ENCODE measurements around the gene VENTX. TPM values are rescaled to one million over a fixed set of nuclear protein-coding genes. Genes with fewer than 3 reads are reported as not detected.

Gene VENTX
- total and polyA plus RNA-seq, 10 of the 15 experiments (the other 5 are each of a cell fraction or from before 2014, with no cell fraction given): 0.05 TPM; not detected in 9

DNA sequence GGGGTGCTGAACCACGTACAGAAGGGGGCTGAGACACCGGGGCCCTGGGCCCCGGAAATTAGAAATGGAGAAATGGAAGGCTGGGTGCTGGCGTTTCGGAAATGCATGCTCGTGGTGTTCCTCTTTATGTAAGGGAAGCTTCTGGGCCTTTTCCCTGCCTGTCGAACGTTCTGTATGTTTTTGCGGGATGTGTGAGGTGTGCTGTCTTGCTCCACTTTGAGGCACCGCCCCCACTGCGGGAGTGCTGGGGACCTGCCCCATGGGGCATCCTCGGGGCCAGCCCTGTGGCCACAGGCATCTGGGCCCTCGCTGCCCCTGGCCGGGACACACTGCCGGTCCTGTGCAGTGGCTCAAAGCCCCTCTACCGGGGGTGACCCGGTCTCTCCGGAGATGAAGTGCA lies 1.7 kb upstream of the VENTX start:
- H3K36me3 ChIP-seq (ENCODE audit: control insufficient read depth in 2 of 2, insufficient read depth in 2 of 2, low read length in 1 of 2): no peaks in the 10 kb centered on the region
- ChIA-PET SMC1A (ENCODE audit: uncharacterized antibody, unreplicated experiment) (no interaction called here), POLR2A (no interaction called here), RAD21 (ENCODE audit: unreplicated experiment) (no interaction called here), CTCF (no interaction called here)
- ATAC-seq (no peak), DNase-seq (ENCODE audit: low read depth, low spot score) (no peak), FAIRE-seq (no peak)
- no peak overlapping the region for H3K9ac ChIP-seq (ENCODE audit: control insufficient read depth, insufficient read depth, low read length)
- no TSS peak for BruUV-seq (replicated peaks)
- H3K4me3 ChIP-seq: no peak overlapping the region
- H3K27me3 ChIP-seq (replicated peaks in 1 of 2; ENCODE audit: control insufficient read depth in 2 of 2, insufficient read depth in 2 of 2, low read length in 1 of 2): no peaks in the 10 kb centered on the region; a peak in 3 of 4 replicates
- H3K27ac ChIP-seq (ENCODE audit: control insufficient read depth, insufficient read depth): no peak overlapping the region
- no peaks in the 10 kb centered on the region for H4K20me1 ChIP-seq (ENCODE audit: control insufficient read depth, insufficient read depth)
- 4% methylated on average over 15 of the region's 18 CpGs for WGBS (ENCODE audit: insufficient coverage, insufficient replicate concordance, low lambda C conversion rate, missing lambda C conversion rate)
- H3K4me2 ChIP-seq (ENCODE audit: control insufficient read depth, insufficient read depth): no peak overlapping the region
- no peak overlapping the region for H2AFZ ChIP-seq (ENCODE audit: control insufficient read depth, low read depth, low read length)
- TF ChIP-seq HDAC2 (IDR thresholded peaks at IDR 0.05) (no peak), RELA (IDR thresholded peaks at IDR 0.05; ENCODE audit: borderline replicate concordance, partially characterized antibody) (no peak), ZNF274 (IDR thresholded peaks at IDR 0.05; ENCODE audit: insufficient read depth, insufficient read length) (no peak), NRF1 (conservative IDR thresholded peaks at IDR 0.05; ENCODE audit: low read depth, low read length) (no peak), NFYB (IDR thresholded peaks at IDR 0.05; ENCODE audit: insufficient read depth, low read depth, low read length) (no peak), NFXL1 (IDR thresholded peaks at IDR 0.05; ENCODE audit: borderline replicate concordance) (no peak), RCOR1 (conservative IDR thresholded peaks at IDR 0.05; ENCODE audit: low read depth, low read length) (no peak), RUNX3 (IDR thresholded peaks at IDR 0.05; ENCODE audit: low read length) (no peak), ZBED1 (IDR thresholded peaks at IDR 0.05; ENCODE audit: borderline replicate concordance) (no peak), ZNF24 (IDR thresholded peaks at IDR 0.05) (no peak), SMC3 (IDR thresholded peaks at IDR 0.05; ENCODE audit: borderline replicate concordance, low read length) (no peak), ZSCAN29 (IDR thresholded peaks at IDR 0.05) (no peak), PML (IDR thresholded peaks at IDR 0.05; ENCODE audit: low read length) (no peak), TCF3 (IDR thresholded peaks at IDR 0.05; ENCODE audit: borderline replicate concordance, insufficient read depth, low read depth, low read length) (no peak), SP1 (IDR thresholded peaks at IDR 0.05; ENCODE audit: low read depth, low read length) (no peak), SPI1 (IDR thresholded peaks at IDR 0.05; ENCODE audit: borderline replicate concordance, insufficient read depth, low read depth, low read length) (no peak), SIN3A (IDR thresholded peaks at IDR 0.05; ENCODE audit: low read depth, low read length) (no peak)
- TF ChIP-seq, protein P1, sequence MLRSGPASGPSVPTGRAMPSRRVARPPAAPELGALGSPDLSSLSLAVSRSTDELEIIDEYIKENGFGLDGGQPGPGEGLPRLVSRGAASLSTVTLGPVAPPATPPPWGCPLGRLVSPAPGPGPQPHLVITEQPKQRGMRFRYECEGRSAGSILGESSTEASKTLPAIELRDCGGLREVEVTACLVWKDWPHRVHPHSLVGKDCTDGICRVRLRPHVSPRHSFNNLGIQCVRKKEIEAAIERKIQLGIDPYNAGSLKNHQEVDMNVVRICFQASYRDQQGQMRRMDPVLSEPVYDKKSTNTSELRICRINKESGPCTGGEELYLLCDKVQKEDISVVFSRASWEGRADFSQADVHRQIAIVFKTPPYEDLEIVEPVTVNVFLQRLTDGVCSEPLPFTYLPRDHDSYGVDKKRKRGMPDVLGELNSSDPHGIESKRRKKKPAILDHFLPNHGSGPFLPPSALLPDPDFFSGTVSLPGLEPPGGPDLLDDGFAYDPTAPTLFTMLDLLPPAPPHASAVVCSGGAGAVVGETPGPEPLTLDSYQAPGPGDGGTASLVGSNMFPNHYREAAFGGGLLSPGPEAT (IDR thresholded peaks at IDR 0.05; ENCODE audit: low read depth): no peak
- TF ChIP-seq, protein P2, sequence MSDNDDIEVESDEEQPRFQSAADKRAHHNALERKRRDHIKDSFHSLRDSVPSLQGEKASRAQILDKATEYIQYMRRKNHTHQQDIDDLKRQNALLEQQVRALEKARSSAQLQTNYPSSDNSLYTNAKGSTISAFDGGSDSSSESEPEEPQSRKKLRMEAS (IDR thresholded peaks at IDR 0.05; ENCODE audit: low read depth, low read length): no peak
- H3K4me1 ChIP-seq (ENCODE audit: control insufficient read depth, insufficient read depth, low read length): peaks cover under 1% of the 10 kb centered on the region
- H3K79me2 ChIP-seq (ENCODE audit: control insufficient read depth, insufficient read depth, low read length): no peaks in the 10 kb centered on the region
- in situ Hi-C loops (cut with MboI) (no loop called here), intact Hi-C loops (cut with micrococcal nuclease; ENCODE audit: unreplicated experiment) (no loop called here)
- no peaks in the 10 kb centered on the region for H3K9me3 ChIP-seq (replicated peaks; ENCODE audit: control insufficient read depth, insufficient read depth, low read length)
